NCI-H526 (cell line): ENCODE data around the gene SMG9.

ENCODE experiments used
- DNase-seq, 2 experiments: peaks; one replicate each; lab custom pipeline; 2025; lab: John Stamatoyannopoulos, UW

Gene SMG9

DNA sequence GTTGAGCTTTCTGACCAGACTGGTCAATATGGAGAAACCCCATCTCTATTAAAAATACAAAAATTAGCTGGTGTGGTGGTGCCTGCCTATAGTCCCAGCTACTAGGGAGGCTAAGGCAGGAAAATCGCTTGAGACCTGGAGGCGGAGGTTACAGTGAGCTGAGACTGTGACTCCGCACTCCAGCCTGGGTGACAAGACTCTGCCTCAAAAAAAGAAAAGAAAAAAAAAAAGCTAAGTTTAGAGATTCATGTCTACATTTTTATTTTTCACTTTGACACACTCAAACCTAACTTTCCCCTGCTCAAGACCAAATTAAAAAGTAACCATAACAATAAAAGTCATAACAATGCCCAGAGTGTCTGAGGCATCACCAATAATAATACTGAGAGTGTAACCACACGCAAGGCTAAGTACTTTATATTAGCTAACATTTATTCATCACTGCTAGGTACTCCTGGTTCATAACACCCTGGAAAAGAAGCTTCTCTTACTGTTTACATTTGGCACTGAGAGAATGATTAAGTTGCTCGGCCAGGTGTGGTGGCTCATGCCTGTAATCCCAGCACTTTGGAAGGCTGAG, 33.2 kb downstream of the SMG9 start:
- no peak for DNase-seq

DNA sequence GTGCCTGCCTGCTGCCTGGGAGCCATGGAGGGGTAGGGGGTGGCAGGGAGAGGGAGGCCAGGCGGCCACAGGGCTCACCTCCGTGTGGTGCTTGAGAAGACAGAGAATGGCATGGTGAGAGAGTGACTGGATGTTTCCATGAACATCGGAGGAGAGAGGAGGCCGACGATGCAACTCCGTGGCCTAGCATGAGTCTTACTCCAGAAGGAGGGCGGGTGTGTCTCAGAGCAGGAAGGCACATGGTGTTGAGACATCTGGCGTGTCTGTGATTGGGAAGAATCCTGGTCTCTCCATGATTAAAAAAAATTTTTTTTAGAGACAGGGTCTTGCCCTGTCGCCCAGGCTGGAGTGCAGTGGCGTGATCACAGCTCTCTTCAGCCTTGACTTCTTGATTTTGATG, 33.8 kb downstream of the SMG9 start:
- no peak for DNase-seq

DNA sequence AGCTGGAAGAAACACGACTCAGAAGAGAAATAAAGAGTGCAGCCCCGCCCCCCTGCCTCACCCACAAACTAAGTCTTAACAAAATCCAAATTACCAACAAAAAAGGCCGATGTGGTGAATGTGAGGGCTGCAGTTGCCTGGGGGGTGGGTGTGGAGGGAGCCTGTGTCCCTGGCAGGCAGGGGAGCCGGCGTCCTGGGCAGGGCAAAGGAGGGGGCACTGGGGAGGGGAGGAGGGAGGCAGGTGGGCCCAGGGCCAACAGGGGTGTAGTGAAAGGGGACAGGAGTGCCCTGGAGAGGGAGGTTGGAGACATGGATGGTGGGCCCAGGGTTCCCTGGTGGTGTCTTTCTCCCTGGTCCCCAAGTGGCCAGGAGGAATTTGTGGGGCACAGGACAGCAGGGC, 34.8 kb downstream of the SMG9 start:
- DNase-seq = no peak

DNA sequence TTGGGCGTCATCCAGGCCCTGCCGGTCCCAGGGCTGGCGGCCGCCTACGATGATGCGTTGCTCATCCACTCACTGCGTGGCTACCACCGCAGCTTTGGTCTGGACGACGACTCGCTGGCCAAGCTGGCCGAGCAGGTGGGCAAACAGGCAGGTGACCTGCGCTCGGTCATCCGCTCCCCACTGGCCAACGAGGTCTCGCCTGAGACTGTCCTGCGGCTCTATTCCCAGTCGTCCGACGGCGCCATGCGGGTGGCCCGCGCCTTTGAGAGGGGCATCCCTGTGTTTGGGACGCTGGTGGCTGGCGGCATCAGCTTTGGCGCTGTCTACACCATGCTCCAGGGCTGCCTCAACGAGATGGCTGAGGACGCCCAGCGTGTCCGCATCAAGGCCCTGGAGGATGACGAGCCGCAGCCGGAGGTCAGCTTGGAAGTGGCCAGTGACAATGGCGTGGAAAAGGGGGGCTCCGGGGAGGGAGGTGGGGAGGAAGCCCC, 35.3 kb downstream of the SMG9 start:
- no peak for DNase-seq

GRCh38 chr19:43718627-43719377, 36.0 kb downstream of the SMG9 start:
- DNase-seq = no peak

- DNase-seq = no peak
Observed at GRCh38 chr19:43715776-43716175, 39.0 kb downstream of the SMG9 start, which contains the start of gene IRGC. Gene IRGC, plus strand, starts transcription at chr19:43716076. Its CDS starts 2,483 bp downstream, at chr19:43718559.

GRCh38 chr19:43713208-43713607, 41.6 kb downstream of the SMG9 start:
- no peak for DNase-seq

- no peak for DNase-seq
Observed at GRCh38 chr19:43711751-43712355, 42.9 kb downstream of the SMG9 start.

- DNase-seq = no peak
Observed at GRCh38 chr19:43708716-43709115, 46.0 kb downstream of the SMG9 start.

- no peak for DNase-seq
Observed at GRCh38 chr19:43707158-43707712, 47.5 kb downstream of the SMG9 start.

DNA sequence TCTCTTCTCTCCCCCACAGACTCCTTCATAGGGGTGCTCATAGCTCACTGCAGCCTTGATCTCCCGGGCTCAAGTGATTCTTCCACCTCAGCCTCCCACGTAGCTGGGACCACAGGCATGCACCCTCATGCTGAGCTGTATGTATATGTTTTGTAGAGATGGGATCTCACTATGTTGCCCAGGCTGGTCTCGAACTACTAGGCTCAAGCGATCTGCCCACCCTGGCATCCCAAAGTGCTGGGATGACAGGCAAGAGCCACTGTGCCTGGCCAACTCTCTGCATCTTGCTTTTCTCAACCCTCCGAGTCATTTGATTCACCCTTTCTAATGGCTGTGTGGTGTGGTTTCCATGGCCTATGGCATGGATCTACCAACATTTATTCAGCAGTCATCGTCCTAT, 49.0 kb downstream of the SMG9 start:
- DNase-seq = no peak

- DNase-seq = no peak
Observed at GRCh38 chr19:43704002-43704705, 50.6 kb downstream of the SMG9 start.

DNA sequence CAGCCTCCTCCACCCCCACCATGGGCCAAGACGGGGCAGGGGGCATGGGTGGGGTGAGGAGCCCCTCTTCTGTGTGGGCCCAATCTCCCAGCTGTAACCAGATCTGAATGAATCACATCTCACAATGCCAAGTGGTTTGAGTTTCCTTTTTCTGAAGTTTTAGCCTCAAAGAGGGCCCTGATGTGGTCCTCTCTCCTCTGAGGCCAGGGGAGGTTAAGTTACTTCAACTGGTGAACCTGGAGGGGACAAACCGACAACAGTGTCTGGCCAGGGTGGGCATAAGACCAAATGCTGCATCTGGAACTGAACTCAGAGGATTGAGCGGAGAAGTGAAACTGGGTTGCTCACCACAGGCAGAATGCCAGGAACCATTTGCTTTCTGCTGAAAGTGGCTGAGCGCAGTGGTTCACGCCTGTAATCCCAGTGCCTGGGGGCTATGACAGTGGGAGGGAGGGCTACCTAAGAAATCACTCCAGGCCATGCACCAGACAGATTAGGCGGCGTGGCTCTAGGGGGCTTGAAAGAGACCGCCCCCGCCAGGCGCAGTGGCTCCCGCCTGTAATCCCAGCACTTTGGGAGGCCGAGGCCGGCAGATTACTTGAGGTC, 54.3 kb downstream of the SMG9 start:
- DNase-seq = no peak

GRCh38 chr19:43699506-43700394, 55.0 kb downstream of the SMG9 start:
- DNase-seq = peak in 1 of 2 experiments; percentile 50

GRCh38 chr19:43697295-43697694, 57.5 kb downstream of the SMG9 start:
- no peak for DNase-seq

GRCh38 chr19:43695985-43696704, 58.6 kb downstream of the SMG9 start:
- DNase-seq = no peak

- no peak for DNase-seq
Observed at GRCh38 chr19:43694553-43694952, 60.2 kb downstream of the SMG9 start.

DNA sequence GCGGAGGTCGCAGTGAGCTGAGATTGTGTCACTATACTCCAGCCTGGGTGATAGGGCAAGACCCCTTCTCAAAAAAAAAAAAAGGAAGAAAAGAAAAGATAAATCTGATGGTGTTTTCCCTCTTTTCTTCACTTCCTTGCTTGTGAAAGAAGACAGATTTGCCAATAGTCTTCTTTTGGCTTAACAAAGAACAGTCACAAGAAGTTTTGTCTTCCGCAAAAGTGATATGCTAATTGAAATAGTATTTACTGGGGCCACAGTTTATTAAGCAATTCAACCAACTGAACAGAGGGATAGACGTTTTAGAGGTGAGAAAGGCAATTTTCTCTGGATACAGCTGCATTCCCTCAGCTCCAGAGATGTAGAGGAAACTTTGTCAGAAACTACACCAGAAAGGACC, 61.9 kb downstream of the SMG9 start:
- no peak for DNase-seq

- DNase-seq = no peak
Observed at GRCh38 chr19:43692385-43692784, 62.4 kb downstream of the SMG9 start.

- no peak for DNase-seq
Observed at GRCh38 chr19:43691755-43692154, 63.0 kb downstream of the SMG9 start.
